Measurements from ENCODE around the gene DNASE1L1. TPM values are rescaled to one million over a fixed set of nuclear protein-coding genes. Genes with fewer than 3 reads are reported as not detected.
A peak's percentile ranks its signal among the peaks of the same experiment; 100 is the strongest.

DNASE1L1 gene
- total RNA-seq, 2 experiments from 2014 or later: 9.4 to 10.3 TPM

GRCh38 chrX:154436983-154437752 lies 28.1 kb upstream of the DNASE1L1 start, which contains the start of gene GDI1:
GDI1 (plus strand) TSS chrX:154437154; CDS start chrX:154437255, 101 bp downstream.
- peaks cover 20% of the 10 kb centered on the region for H3K36me3 Mint-ChIP-seq (ENCODE audit: low read depth)
- intact Hi-C loops (cut with micrococcal nuclease): no loop called here
- ChIA-PET CTCF (no interaction called here), POLR2A (no interaction called here)
- TF ChIP-seq, protein P1, sequence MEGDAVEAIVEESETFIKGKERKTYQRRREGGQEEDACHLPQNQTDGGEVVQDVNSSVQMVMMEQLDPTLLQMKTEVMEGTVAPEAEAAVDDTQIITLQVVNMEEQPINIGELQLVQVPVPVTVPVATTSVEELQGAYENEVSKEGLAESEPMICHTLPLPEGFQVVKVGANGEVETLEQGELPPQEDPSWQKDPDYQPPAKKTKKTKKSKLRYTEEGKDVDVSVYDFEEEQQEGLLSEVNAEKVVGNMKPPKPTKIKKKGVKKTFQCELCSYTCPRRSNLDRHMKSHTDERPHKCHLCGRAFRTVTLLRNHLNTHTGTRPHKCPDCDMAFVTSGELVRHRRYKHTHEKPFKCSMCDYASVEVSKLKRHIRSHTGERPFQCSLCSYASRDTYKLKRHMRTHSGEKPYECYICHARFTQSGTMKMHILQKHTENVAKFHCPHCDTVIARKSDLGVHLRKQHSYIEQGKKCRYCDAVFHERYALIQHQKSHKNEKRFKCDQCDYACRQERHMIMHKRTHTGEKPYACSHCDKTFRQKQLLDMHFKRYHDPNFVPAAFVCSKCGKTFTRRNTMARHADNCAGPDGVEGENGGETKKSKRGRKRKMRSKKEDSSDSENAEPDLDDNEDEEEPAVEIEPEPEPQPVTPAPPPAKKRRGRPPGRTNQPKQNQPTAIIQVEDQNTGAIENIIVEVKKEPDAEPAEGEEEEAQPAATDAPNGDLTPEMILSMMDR (IDR thresholded peaks at IDR 0.05): no peak
- peaks cover 27% of the 10 kb centered on the region for H3K4me1 Mint-ChIP-seq (ENCODE audit: low read depth)
- peak within 1 kb of the TSS; percentile 92 for H3K27ac Mint-ChIP-seq
- H3K9me3 Mint-ChIP-seq: no peaks in the 10 kb centered on the region
- peak; percentile 45 for DNase-seq
- H3K4me3 Mint-ChIP-seq: peak within 1 kb of the TSS; percentile 86
- ATAC-seq: peak; percentile 57
- no peaks in the 10 kb centered on the region for H3K27me3 Mint-ChIP-seq

DNA sequence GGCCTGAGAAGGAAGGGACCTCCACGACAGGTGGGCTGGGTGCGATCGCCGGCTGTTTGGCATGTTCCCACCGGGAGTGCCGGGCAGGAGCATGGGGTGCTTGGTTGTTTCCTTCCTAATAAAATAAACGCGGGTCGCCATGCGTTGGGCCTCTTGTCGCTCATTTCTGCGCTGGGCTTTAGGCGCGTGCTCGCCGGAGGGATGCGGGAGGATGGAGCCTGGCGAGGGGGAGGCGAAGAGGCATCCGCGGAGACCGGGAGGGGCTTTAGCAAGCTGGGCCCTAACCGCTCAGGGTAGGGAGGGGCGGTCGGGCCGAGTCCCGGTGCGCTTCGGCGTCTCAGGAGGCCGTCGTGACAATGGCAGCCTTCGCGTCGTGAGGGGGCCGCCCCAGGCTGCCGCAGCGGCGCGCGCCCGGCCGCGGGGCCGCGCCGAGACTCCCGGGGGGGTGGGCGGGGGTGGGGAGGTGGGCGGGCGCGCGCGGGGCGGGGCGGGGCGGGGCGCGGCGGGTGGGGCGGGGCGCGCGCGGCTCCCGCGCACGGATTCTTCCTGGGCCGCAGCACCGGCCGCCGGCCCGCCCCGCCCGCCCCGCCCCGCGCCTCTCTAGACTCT lies 27.4 kb upstream of the DNASE1L1 start:
- peaks cover 22% of the 10 kb centered on the region for H3K4me1 Mint-ChIP-seq (ENCODE audit: low read depth)
- peak overlapping the region; percentile 92 for H3K27ac Mint-ChIP-seq
- peak overlapping the region; percentile 79 for H3K4me3 Mint-ChIP-seq
- H3K36me3 Mint-ChIP-seq (ENCODE audit: low read depth): peaks cover 17% of the 10 kb centered on the region
- intact Hi-C loops (cut with micrococcal nuclease): no loop called here
- peak; percentile 61 for DNase-seq
- TF ChIP-seq, protein P1 (IDR thresholded peaks at IDR 0.05): no peak
- POLR2A ChIA-PET: interaction anchor here (1.7 kb wide), 1 partner anchor 37 kb away, joined by 9 read pairs; no protein-coding TSS in a partner anchor
- no peaks in the 10 kb centered on the region for H3K27me3 Mint-ChIP-seq
- CTCF ChIA-PET: no interaction called here
- no peaks in the 10 kb centered on the region for H3K9me3 Mint-ChIP-seq
- ATAC-seq: peak; percentile 77

GRCh38 chrX:154435171-154435733 lies 26.2 kb upstream of the DNASE1L1 start:
- DNase-seq (no peak), ATAC-seq (no peak)
- CTCF ChIA-PET: no interaction called here
- Mint-ChIP-seq H3K9me3 (no peaks in the 10 kb centered on the region), H3K27ac (no peak overlapping the region), H3K4me1 (ENCODE audit: low read depth) (peaks cover 24% of the 10 kb centered on the region), H3K4me3 (peak overlapping the region; percentile 10), H3K36me3 (ENCODE audit: low read depth) (peaks cover 15% of the 10 kb centered on the region), H3K27me3 (no peaks in the 10 kb centered on the region)
- intact Hi-C loops (cut with micrococcal nuclease): no loop called here
- TF ChIP-seq, protein P1 (IDR thresholded peaks at IDR 0.05): no peak
- POLR2A ChIA-PET: interaction anchor here (1.7 kb wide), 1 partner anchor 36 kb away, joined by 9 read pairs; no protein-coding TSS in a partner anchor

DNA sequence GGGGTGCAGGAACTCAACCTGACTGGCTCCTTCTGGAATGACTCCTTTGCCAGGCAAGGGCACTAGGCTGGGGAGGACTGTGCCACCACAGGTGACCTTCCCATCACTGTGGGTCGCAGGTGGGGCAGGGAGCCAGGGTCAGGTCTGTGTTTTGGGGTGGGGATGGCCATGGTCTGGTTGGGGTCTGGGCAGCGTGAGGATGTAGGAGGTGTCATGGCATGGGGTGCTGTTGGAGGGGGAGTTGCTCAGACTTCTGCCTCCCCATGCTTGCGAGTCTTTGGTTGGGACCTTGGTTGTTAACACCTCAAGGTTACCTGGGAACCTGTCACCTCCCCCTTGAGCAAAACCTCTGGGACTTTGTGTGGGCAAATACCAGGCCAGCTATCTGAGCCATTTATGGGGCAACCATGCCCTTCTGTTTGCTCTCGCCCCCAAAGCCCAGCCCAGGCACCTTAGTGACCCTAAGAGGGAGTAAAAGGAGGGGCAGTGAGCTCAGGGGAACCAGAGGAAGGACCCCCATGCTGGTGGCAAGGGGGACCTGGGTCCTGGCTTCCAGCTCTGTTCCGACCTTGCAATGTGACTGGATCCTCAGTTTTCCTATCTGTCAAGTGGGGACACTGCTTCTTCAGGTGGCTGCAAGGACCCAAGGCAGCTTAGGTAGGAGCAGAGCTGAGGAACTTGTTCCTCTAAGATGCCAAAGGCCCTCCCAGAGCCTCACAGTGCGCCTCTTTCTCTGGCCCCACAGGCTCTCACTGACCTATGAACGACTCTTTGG lies 25.5 kb upstream of the DNASE1L1 start:
- Mint-ChIP-seq H3K36me3 (ENCODE audit: low read depth) (peaks cover 14% of the 10 kb centered on the region), H3K27me3 (no peaks in the 10 kb centered on the region), H3K4me1 (ENCODE audit: low read depth) (peaks cover 25% of the 10 kb centered on the region), H3K27ac (no peak overlapping the region), H3K9me3 (no peaks in the 10 kb centered on the region), H3K4me3 (no peak overlapping the region)
- intact Hi-C loops (cut with micrococcal nuclease): no loop called here
- DNase-seq: no peak
- ChIA-PET POLR2A (interaction anchor here (1.7 kb wide), 1 partner anchor 35 kb away, joined by 9 read pairs; no protein-coding TSS in a partner anchor), CTCF (no interaction called here)
- TF ChIP-seq, protein P1 (IDR thresholded peaks at IDR 0.05): no peak
- ATAC-seq: no peak
